HG03135 (cell line): ENCODE results near the gene SLC41A3.

Experiments used
- ATAC-seq: cut with Tn5 transposase; IDR thresholded peaks from one replicate; pipeline ENCODE4 v1.9.1; 2021; ENCODE audit warnings: mild to moderate bottlenecking, moderate library complexity; ENCODE audit not compliant: unreplicated experiment

The SLC41A3 gene

DNA sequence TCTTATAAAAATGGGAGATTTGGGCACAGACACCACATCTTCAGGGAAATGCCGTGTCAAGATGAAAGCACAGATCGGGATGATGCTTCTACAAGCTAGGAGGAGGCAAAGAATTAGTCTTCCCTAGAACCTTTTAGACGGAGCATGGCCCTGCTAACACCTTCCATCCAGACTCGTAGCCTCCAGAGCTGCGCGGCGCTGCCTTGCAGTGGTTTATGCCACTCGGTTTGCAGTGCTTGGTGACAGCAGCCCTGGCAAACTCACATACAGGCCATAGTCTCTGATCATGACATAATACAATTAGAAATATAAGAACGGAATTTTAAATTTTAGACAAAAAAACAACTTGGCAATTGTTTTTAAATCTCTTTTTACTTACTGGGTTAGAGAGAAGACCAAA is 37.1 kb upstream of the SLC41A3 start:
- ATAC-seq: no peak

- no peak for ATAC-seq
These were observed 36.1 kb upstream of the SLC41A3 start for GRCh38 chr3:126119976-126120375.

- ATAC-seq: no peak
These were observed 35.2 kb upstream of the SLC41A3 start for GRCh38 chr3:126119008-126119675.

GRCh38 chr3:126118591-126118990 is 34.7 kb upstream of the SLC41A3 start:
- no peak for ATAC-seq

DNA sequence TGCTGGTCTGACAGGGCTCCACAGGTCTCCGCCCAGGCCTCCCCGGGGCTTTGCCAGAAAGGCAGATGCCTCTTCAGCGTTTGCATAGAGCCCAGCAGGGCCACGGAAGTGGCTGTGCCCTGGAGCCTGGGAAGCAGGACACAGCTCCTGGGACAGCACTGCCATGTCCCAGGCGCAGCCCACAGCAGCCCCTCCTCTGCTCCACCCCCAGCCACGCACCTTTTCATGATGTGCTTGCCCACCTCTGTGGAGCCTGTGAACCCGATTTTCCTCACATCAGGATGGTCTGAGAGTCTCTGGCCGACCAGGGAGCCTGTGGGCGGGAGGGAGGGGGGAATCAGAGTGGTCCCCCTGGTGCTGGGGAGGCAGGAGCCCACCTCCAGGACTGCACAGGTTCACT is 33.9 kb upstream of the SLC41A3 start:
- no peak for ATAC-seq

DNA sequence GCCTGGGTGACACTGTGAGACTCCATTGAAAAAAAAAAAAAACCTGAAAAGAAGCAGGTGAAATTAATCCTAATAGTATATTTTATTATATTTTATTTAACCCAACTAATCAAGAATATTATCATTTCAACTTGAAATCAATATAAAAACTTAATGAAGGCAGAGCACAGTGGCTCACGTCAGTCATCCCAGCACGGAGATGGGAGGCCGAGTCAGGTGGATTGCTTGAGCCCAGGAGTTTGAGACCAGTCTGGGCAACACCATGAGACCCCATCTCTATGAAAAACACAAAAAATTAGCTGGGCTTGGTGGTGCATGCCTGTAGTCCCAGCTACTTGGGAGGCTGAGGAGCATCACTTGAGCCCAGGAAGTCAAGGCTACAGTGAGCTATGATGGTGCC is 33.3 kb upstream of the SLC41A3 start:
- no peak for ATAC-seq

- ATAC-seq: no peak
These were observed 32.6 kb upstream of the SLC41A3 start for GRCh38 chr3:126116526-126116925.

DNA sequence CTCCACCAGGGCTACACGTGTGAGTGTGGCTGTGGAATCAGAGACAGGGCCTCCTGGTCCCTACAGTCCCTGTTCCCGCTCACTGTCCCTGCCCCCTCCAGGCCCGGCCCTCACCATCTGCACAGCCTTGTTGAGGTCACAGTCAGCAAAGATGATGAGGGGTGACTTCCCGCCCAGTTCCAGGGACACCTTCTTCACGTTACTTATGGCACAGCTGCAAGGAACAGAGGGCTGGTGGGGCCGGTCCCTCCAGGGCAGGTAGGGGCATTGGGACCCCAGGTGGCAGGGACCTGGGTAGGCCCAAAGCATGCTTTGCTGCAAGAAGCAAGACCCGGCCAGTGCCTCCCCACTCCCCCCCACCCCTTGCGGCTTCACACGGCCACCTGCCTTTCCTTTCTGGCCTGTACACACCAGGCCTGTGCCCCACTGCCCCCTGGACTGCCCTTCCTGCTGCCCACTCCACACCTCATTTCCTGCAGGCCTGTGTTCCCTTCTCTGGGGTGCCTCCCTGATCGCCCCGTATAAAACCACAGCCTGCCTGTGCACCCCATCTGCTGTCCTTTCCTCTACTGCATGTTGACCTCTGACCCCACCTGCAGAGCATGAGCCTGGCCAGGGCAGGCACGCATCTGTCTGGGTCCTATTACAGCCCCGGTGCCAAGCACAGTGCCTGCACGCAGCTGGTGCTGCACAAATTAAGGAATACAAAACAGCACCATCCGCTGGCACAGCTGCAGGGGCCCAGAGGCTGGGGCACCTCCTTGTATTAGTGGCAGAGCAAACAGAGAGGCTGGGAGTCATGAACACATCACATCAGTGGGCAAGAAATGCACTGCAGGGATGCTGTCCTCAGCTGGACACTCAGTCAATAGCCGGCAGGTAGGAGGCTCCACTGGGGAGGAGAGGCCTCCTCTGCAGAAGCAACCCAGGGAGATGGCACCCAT is 30.8 kb upstream of the SLC41A3 start:
- ATAC-seq: no peak

- ATAC-seq: peak; percentile 63
These were observed 30.0 kb upstream of the SLC41A3 start for GRCh38 chr3:126113733-126114442.

DNA sequence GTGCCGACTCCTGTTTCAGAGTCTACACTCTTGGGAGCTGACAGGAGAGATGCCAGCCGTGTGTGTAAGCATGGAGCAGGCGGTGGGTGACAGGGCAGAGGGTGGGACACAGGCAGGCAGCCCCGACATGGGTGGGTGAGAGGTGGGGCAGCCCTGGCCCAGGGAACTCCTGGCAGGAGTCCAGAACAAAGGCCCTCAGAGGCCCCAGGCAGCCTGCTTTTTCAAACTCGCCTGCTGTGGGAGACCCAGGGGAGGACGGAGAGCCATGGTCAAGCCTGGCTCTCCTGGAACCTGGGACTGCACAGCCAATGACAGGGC is 29.3 kb upstream of the SLC41A3 start:
- ATAC-seq: no peak

DNA sequence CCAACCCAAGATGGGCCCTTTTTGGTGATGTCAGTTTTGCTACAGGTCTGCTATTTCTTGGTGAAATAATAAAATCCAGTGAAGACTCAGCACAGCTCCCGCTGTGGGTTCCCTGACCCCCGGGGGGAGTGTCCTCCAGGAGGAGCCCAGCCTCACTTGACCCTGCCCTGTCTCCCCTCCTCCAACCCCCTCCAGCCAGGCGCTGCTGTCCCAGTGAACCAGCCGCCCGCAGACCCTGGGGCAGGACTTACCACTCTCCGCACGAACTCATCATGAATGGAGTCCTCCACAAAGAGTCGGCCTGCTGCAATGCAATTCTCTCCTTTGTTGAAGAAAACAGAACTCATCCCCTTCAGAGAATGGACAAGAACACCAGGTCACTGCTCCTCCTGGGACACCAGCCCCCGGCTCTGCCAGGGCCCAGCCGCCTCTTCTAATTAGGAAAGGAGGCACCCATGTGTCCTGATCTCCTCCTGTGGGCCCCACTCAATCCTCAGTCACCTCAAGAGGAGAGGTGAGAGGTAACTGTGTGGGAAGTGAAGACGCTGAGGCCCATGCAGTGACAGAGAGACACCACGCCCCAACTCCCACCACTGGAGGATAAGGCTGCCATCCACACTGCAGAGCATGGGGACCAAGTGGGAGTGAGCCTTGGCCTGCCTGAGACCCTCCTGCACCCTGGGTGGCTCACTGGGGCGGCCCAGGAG is 28.8 kb upstream of the SLC41A3 start:
- no peak for ATAC-seq

GRCh38 chr3:126111566-126112475 is 27.9 kb upstream of the SLC41A3 start:
- no peak for ATAC-seq

- no peak for ATAC-seq
These were observed 27.2 kb upstream of the SLC41A3 start for GRCh38 chr3:126111126-126111551.

DNA sequence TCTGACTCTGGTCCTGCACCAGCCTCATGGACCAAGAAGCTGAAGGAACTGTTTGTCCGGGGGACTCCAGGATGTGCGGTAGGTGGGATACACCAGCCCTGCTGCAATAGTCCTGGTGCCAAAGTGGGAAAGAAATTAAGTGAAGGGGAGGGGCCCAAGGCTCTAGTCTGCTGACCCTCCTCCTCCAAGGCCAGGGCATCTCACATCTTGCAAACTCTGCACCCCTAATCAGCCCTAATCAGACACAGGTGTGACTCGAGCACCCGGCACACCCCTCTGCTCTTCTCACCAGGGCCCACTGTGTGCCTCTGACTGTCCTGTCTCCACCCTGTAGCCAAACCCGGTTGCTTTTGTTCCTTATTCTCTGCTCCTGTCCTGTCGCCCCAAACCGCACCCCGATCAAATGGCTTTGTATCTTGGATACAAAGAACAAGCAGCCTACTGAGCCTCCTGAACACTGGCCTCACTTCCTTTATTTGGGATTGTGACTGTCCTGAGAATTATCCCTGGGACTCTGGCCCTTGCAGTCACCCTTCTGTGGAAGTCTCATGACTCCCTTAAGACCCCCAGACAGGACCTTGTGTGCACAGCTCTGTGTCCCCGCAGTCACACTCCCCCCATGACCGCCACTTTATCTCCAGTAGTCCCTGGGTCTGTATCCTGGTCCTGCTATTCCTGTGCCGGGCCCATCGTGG is 26.7 kb upstream of the SLC41A3 start:
- ATAC-seq: no peak

DNA sequence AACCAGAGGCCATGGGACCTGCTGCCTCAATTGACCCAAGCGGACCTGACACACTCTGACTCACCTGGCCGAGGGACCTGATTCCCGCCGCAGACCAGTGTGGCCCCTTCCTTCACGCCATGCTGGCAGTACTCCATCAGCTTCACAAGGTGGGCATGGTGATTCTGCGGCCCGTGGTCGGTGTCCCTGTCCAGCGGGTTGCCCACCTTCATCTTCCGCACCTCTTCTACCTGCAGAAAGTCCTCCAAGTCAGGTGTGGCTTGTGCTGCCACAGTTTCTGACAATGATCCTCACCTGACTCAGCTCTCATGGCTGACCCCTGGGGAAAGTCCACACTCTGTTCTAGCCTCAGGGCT is 25.9 kb upstream of the SLC41A3 start:
- no peak for ATAC-seq

DNA sequence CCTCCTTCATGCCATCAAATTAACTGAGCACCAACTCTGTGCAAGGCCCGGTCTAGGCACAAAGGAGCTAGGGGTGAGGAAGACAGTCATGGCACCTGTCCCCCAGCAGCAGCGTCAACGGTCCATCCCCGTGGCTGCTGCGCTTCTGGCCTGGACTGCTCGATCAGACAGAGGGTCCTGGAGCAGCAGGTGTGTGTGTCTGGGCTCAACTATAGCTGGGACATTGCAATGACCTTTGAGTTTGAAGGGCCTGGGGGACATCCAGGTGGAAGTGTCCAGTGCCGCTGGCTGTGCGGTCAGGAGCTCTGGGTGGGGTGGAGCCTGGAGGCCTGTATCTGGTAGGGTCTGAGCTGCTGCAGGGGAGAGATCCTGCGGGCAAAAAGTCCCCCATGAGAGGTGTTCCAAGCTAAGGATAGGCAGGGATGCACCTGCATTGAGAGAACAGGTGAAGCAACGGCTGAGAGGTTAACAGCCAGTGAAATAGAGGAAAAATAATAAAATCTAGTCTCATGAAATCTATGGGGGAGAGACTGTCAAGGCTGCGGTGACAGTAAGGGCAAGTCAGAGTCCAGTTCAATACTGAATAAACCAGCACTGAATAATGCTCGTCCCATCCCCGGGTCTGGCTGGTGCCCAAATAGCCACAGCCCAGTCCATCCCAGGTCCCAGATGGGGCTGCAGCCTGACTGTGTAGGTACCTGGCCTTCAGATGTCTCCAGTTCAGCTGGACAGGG is 25.4 kb upstream of the SLC41A3 start:
- ATAC-seq: no peak

DNA sequence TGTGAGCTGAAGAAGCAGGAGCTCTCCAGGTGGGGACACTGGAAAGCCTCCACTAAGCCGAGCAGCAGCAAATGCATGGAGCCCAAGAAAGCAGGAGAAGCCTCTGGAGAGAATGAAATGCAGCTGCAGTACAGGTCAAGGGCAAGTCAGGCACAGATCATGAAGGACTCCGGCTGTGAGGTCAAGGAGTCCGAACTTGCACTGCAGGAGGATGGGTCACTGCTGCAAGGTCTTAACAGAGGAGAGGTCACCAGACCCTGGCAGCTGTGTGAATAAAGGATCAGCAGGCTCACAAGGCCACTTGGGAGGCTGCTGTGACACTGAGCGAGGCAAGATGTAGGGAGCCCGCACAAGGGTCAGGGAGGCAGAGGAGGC is 24.7 kb upstream of the SLC41A3 start:
- ATAC-seq: no peak

DNA sequence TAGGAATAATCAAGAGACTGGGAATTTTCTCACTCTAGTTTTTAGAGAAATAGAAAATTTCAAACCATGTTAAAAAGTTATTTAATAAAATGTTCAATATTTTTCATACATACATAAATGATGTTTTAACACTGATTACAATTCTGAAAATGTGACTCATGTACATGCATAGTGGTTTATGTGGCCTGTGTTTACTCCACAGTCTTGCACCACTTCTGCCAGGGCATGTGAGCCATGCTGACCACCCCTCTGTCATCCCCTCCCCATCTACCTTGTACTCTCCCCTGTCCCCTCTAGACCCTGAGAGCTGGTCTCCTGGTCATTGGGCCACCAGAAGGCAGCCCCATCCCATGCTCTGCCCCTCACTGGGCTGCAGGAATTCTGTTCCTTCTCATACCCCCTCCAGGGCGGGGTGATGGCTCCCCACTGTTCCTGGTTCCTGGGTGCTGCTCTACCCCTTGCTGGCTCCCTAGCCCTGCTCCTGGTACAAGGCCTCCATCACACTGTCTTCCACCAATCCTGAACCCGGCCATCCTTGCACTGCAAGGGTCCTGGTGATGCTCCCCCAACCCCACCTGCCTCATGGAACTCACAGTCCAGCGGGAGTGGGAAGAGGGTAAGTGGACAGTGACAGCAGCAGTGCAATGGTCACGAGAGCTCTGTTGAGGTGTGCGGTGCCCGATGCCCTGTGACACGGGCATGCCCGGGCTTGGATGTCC is 24.2 kb upstream of the SLC41A3 start:
- no peak for ATAC-seq
